Measurements from ENCODE around the gene TMPRSS13.

GRCh38 chr11:117855186-117855845, 73.9 kb downstream of the TMPRSS13 start:
- TF ChIP-seq GATA2 (IDR thresholded peaks at IDR 0.05; ENCODE audit: low read depth, low read length) (no peak), GATA3 (IDR thresholded peaks at IDR 0.05; ENCODE audit: low read depth, low read length) (no peak)
